Muscle of leg (tissue), 16 donors: ENCODE measurements around the gene COX7B2. TPM values are rescaled to one million over a fixed set of nuclear protein-coding genes. Genes with fewer than 3 reads are reported as not detected.

ENCODE experiments used
- DNase-seq: peaks from one replicate; pipeline ENCODE4 v3.0.0; 2013
- H3K27ac ChIP-seq: one replicate; pipeline ENCODE4 v1.5.1; 2013; ENCODE audit warnings: mild to moderate bottlenecking, low read length, control low read depth
- H3K27me3 ChIP-seq: one replicate; pipeline ENCODE4 v1.6.1; 2013; ENCODE audit warnings: low read length; ENCODE audit not compliant: control insufficient read depth, insufficient read depth
- H3K36me3 ChIP-seq: one replicate; pipeline ENCODE4 v1.6.1; 2013; ENCODE audit warnings: low read length; ENCODE audit not compliant: control insufficient read depth, insufficient read depth
- H3K4me1 ChIP-seq: one replicate; pipeline ENCODE4 v1.6.1; 2013; ENCODE audit warnings: low read length; ENCODE audit not compliant: control insufficient read depth, insufficient read depth
- H3K4me3 ChIP-seq: one replicate; pipeline ENCODE4 v1.5.1; 2013; ENCODE audit warnings: low read length, control low read depth
- H3K9me3 ChIP-seq: replicated peaks from 2 replicates; pipeline ENCODE4 v1.6.1; 2013; ENCODE audit warnings: low read depth, low read length; ENCODE audit not compliant: control insufficient read depth
- WGBS: methylation state at CpG from one replicate; pipeline ENCODE4 v1.1.5; 2013; ENCODE audit warnings: missing lambda C conversion rate; ENCODE audit not compliant: insufficient coverage; 5-methylcytosine and 5-hydroxymethylcytosine counted together
- long read RNA-seq, 11 donors: transcript quantifications; one replicate each; lab custom pipeline, GENCODE V29; 2026
- polyA plus RNA-seq, 8 donors: library from polyadenylated mRNA; unstranded; fragments of 120-200 nt; gene quantifications; one replicate each; pipeline versions ENCODE4 v1.2.1 to v1.2.3, GENCODE V29; 2013; ENCODE audit warnings: inconsistent platforms in 1 of 8, low replicate concordance in 1 of 8; ENCODE audit not compliant: insufficient read length in 8 of 8, insufficient read depth in 1 of 8
- total RNA-seq: library from RNA; stranded (reverse); fragments of 120-200 nt; gene quantifications from one replicate; pipeline ENCODE4 v1.2.4, GENCODE V29; 2013

The COX7B2 gene
- total RNA-seq (not detected), polyA plus RNA-seq (not detected)
- long read RNA-seq, donor 1 = 0 reads
- long read RNA-seq, donor 2 = 0 reads
- long read RNA-seq, donor 3 = 0 reads
- long read RNA-seq, donor 4 = 0 reads
- long read RNA-seq, donor 5 = 0 reads
- long read RNA-seq, donor 6 = 0 reads
- long read RNA-seq, donor 7 = 0 reads
- long read RNA-seq, donor 8 = 0 reads
- long read RNA-seq, donor 9 = 0 reads
- long read RNA-seq, donor 10 = 0 reads
- long read RNA-seq, donor 11 = 0 reads

- no peak for DNase-seq
- no peak within 1 kb of the TSS for H3K4me3 ChIP-seq
- H3K4me1 ChIP-seq = no peaks in the 10 kb centered on the region
- no peaks in the 10 kb centered on the region for H3K36me3 ChIP-seq
- WGBS = 85% methylated on average over 8 of the region's 12 CpGs
- no peaks in the 10 kb centered on the region for H3K9me3 ChIP-seq
- H3K27ac ChIP-seq = no peak within 1 kb of the TSS
- no peaks in the 10 kb centered on the region for H3K27me3 ChIP-seq
These were observed at the start of gene COX7B2 for GRCh38 chr4:46909078-46909477. TSS of gene COX7B2 (minus strand) at chr4:46909245. CDS start at chr4:46735192, 174,053 bp downstream.

- H3K4me3 ChIP-seq = no peak overlapping the region
- no peaks in the 10 kb centered on the region for H3K27me3 ChIP-seq
- DNase-seq = no peak
- H3K9me3 ChIP-seq = no peaks in the 10 kb centered on the region
- H3K27ac ChIP-seq = no peak overlapping the region
- no peaks in the 10 kb centered on the region for H3K36me3 ChIP-seq
- WGBS = 18% methylated on average over 2 of the region's 4 CpGs
- H3K4me1 ChIP-seq = no peaks in the 10 kb centered on the region
These were observed 47.4 kb upstream of the COX7B2 start for GRCh38 chr4:46956451-46956850.

- no peaks in the 10 kb centered on the region for H3K9me3 ChIP-seq
- H3K4me1 ChIP-seq = no peaks in the 10 kb centered on the region
- H3K36me3 ChIP-seq = no peaks in the 10 kb centered on the region
- no peak overlapping the region for H3K27ac ChIP-seq
- no peaks in the 10 kb centered on the region for H3K27me3 ChIP-seq
- no peak overlapping the region for H3K4me3 ChIP-seq
- DNase-seq = no peak
These were observed 46.6 kb upstream of the COX7B2 start for GRCh38 chr4:46955601-46956000.

GRCh38 chr4:46954643-46955042 is 45.6 kb upstream of the COX7B2 start:
- Histone ChIP-seq H3K4me1 (no peaks in the 10 kb centered on the region), H3K27me3 (no peaks in the 10 kb centered on the region), H3K9me3 (no peaks in the 10 kb centered on the region), H3K27ac (no peak overlapping the region), H3K4me3 (no peak overlapping the region), H3K36me3 (no peaks in the 10 kb centered on the region)
- no peak for DNase-seq

- Histone ChIP-seq H3K36me3 (no peaks in the 10 kb centered on the region), H3K4me3 (no peak overlapping the region), H3K9me3 (no peaks in the 10 kb centered on the region), H3K4me1 (no peaks in the 10 kb centered on the region), H3K27me3 (no peaks in the 10 kb centered on the region), H3K27ac (no peak overlapping the region)
- no CpG with 5 or more reads among the region's 2 CpGs for WGBS
- no peak for DNase-seq
These were observed 44.5 kb upstream of the COX7B2 start for GRCh38 chr4:46953564-46953963.

GRCh38 chr4:46952451-46952850 is 43.4 kb upstream of the COX7B2 start:
- Histone ChIP-seq H3K9me3 (no peaks in the 10 kb centered on the region), H3K36me3 (no peaks in the 10 kb centered on the region), H3K4me1 (no peaks in the 10 kb centered on the region), H3K27me3 (no peaks in the 10 kb centered on the region), H3K27ac (no peak overlapping the region), H3K4me3 (no peak overlapping the region)
- peak; percentile 48 for DNase-seq
- no CpG with 5 or more reads among the region's 2 CpGs for WGBS

- H3K36me3 ChIP-seq = no peaks in the 10 kb centered on the region
- no peak for DNase-seq
- no peak overlapping the region for H3K4me3 ChIP-seq
- no peaks in the 10 kb centered on the region for H3K27me3 ChIP-seq
- H3K27ac ChIP-seq = no peak overlapping the region
- no peaks in the 10 kb centered on the region for H3K9me3 ChIP-seq
- no CpG with 5 or more reads among the region's 3 CpGs for WGBS
- no peaks in the 10 kb centered on the region for H3K4me1 ChIP-seq
These were observed 41.8 kb upstream of the COX7B2 start for GRCh38 chr4:46950826-46951225.

- no peak overlapping the region for H3K27ac ChIP-seq
- no peaks in the 10 kb centered on the region for H3K27me3 ChIP-seq
- DNase-seq = no peak
- WGBS = 60% methylated on average over 1 of the region's 1 CpG
- no peaks in the 10 kb centered on the region for H3K36me3 ChIP-seq
- no peak overlapping the region for H3K4me3 ChIP-seq
- no peaks in the 10 kb centered on the region for H3K4me1 ChIP-seq
- H3K9me3 ChIP-seq = no peaks in the 10 kb centered on the region
These were observed 40.8 kb upstream of the COX7B2 start for GRCh38 chr4:46949822-46950221.

- H3K4me1 ChIP-seq = no peaks in the 10 kb centered on the region
- H3K36me3 ChIP-seq = no peaks in the 10 kb centered on the region
- no peak overlapping the region for H3K27ac ChIP-seq
- H3K27me3 ChIP-seq = no peaks in the 10 kb centered on the region
- DNase-seq = no peak
- no peaks in the 10 kb centered on the region for H3K9me3 ChIP-seq
- 0% methylated on average over 1 of the region's 2 CpGs for WGBS
- no peak overlapping the region for H3K4me3 ChIP-seq
These were observed 38.5 kb upstream of the COX7B2 start for GRCh38 chr4:46947541-46947940.

- no peaks in the 10 kb centered on the region for H3K9me3 ChIP-seq
- no peaks in the 10 kb centered on the region for H3K27me3 ChIP-seq
- no CpG with 5 or more reads among the region's 6 CpGs for WGBS
- no peak overlapping the region for H3K27ac ChIP-seq
- H3K4me3 ChIP-seq = no peak overlapping the region
- H3K36me3 ChIP-seq = no peaks in the 10 kb centered on the region
- H3K4me1 ChIP-seq = no peaks in the 10 kb centered on the region
- DNase-seq = no peak
These were observed 38.0 kb upstream of the COX7B2 start for GRCh38 chr4:46946919-46947536.

- H3K4me3 ChIP-seq = no peak overlapping the region
- no peaks in the 10 kb centered on the region for H3K4me1 ChIP-seq
- H3K36me3 ChIP-seq = no peaks in the 10 kb centered on the region
- H3K27ac ChIP-seq = no peak overlapping the region
- H3K9me3 ChIP-seq = no peaks in the 10 kb centered on the region
- no peak for DNase-seq
- H3K27me3 ChIP-seq = no peaks in the 10 kb centered on the region
These were observed 36.0 kb upstream of the COX7B2 start for GRCh38 chr4:46945062-46945461.
